ENCODE results near the gene EHHADH. TPM values are rescaled to one million over a fixed set of nuclear protein-coding genes. Genes with fewer than 3 reads are reported as not detected.

The EHHADH gene
- polyA plus RNA-seq, 10 donors: 1.9 to 3.9 (median 3.6) TPM

DNA sequence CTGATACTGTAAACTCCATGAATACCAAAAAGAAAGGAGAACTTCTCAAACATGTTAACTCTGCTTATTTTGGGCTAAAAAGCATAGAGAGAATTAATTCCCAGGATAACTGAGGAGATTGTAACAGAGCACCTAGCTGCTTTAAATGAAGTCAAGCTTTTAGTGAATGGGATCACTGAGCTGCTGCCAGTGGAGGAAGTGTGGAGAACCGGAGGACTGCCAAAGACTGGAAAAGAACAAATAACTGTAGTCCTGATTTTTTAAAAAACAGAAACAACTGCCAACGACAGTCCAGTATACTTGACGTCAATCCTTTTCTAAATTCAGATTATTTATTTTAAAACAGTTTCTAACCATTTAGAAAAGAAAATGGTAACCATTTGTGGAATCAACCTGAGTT, 104.3 kb downstream of the EHHADH start:
- DNase-seq: peak in 2 of 3 donors; percentile 41 to 52

DNA sequence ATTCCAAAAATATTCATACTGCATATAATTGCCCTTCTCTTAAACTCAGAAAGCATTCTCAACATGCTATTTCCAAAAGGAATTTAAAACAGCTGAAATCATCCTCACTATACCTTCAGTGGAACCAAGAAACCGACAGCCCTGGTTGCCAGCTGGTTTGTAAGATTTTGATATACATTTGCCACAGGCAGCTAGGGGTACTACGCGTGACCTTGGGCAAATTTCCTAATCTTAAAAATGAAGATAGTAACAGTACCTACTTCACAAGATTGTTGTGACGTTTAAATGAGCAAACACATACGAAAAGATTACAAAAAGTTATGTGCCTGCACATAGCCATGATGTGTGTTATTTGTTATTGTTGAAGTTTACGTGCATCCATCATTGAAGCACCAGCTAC, 108.3 kb downstream of the EHHADH start:
- DNase-seq: no peak

DNA sequence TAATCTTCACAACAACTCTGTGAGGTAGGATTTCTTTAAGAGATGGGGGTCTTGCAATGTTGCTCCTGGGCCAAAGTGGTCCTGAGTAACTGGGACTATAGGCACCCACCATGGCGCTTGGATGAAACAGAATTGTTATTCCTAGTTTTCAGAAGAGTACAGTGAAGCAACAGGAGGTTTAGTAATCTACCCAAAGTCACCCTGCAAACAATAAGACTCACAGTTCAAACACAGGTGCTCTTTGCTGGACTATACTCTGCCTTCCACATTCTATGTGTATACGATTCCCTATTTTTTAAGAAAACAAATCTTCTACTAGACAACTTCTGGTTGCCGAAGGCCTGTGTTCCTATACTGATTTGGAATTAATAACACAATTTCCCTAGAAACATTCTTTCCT, 109.1 kb downstream of the EHHADH start:
- no peak for DNase-seq

Other genes with a start within 250 kb of the EHHADH start
- gene C3orf70, start 101.0 kb downstream of the EHHADH start, polyA plus RNA-seq (ENCODE audit: insufficient read length in 10 of 10): 1 to 10 TPM; 3.9 to 7.3 (median 4.8) TPM
- gene MAP3K13, start 109.1 kb upstream of the EHHADH start, polyA plus RNA-seq (ENCODE audit: insufficient read length in 10 of 10): 10 to 100 TPM; 12.2 to 20.2 (median 17.8) TPM
- gene TMEM41A, start 245.0 kb upstream of the EHHADH start, polyA plus RNA-seq (ENCODE audit: insufficient read length in 10 of 10): 10 to 100 TPM; 12.2 to 20.7 (median 16.8) TPM